Gastroesophageal sphincter (tissue), 4 donors: ENCODE data around the gene CFAP46. TPM values are rescaled to one million over a fixed set of nuclear protein-coding genes. Genes with fewer than 3 reads are reported as not detected.
A peak's percentile ranks its signal among the peaks of the same experiment; 100 is the strongest.

Experiments used
- ATAC-seq: fragments of 150-250 bp; one replicate; pipeline ENCODE4 v1.9.1; 2016; ENCODE audit warnings: mild to moderate bottlenecking, moderate library complexity
- H3K27ac ChIP-seq, 4 donors: fragments of 200-600 bp; sonication (generic) in 3 of 4; 1 replicate in 3 of 4; 2 replicates in 1 of 4; pipeline ENCODE4 v1.5.1; 2016 to 2019
- H3K27me3 ChIP-seq: fragments of 200-600 bp; sonication (generic); one replicate; pipeline ENCODE4 v1.5.1; 2019
- H3K36me3 ChIP-seq, 2 donors: fragments of 200-600 bp; sonication (generic); one replicate each; pipeline ENCODE4 v1.5.1; 2019; ENCODE audit warnings: control low read depth in 1 of 2
- H3K4me1 ChIP-seq, 3 donors: fragments of 200-600 bp; sonication (generic); 1 replicate in 2 of 3; 2 replicates in 1 of 3; pipeline ENCODE4 v1.5.1; 2016 to 2019; ENCODE audit warnings: control low read depth in 2 of 3
- H3K4me3 ChIP-seq, 2 donors: fragments of 200-600 bp; sonication (generic); one replicate each; pipeline ENCODE4 v1.5.1; 2019; ENCODE audit warnings: mild to moderate bottlenecking in 1 of 2, moderate library complexity in 1 of 2
- H3K9me3 ChIP-seq, 3 donors: fragments of 200-600 bp; sonication (generic); one replicate each; pipeline ENCODE4 v1.5.1; 2017 to 2019; ENCODE audit warnings: control low read depth in 2 of 3
- EP300 ChIP-seq: sonication (generic); formaldehyde crosslinking; IDR thresholded peaks from one replicate; pipeline ENCODE4 v1.6.1; 2017; ENCODE audit warnings: antibody characterized with exemption, mild to moderate bottlenecking
- POLR2A ChIP-seq, 2 donors: fragments of 450-650 bp; IDR thresholded peaks; one replicate each; pipeline ENCODE4 v1.6.1; 2017; ENCODE audit warnings: antibody characterized with exemption in 2 of 2, mild to moderate bottlenecking in 2 of 2, moderate library complexity in 1 of 2
- POLR2AphosphoS5 ChIP-seq: sonication (generic); formaldehyde crosslinking; IDR thresholded peaks from one replicate; pipeline ENCODE4 v1.6.1; 2017; ENCODE audit warnings: antibody characterized with exemption
- WGBS, 2 donors: methylation state at CpG; one replicate each; pipeline ENCODE4 v1.1.5; 2018; ENCODE audit warnings: low coverage in 1 of 2; 5-methylcytosine and 5-hydroxymethylcytosine counted together
- total RNA-seq, 4 donors: library from RNA; depleted of rRNA; stranded (reverse); fragments of >200 nt; gene quantifications; one replicate each; pipeline ENCODE4 v1.1.0, GENCODE V29; 2016
- TF ChIP-seq, protein P1 (sequence below), 4 experiments: fragments of 200-600 bp in 2 of 4; fragments of 450-650 bp in 2 of 4; sonication (generic) in 1 of 4; IDR thresholded peaks; one replicate each; pipeline ENCODE4 v1.5.1; 2017 to 2019; ENCODE audit warnings: antibody characterized with exemption in 4 of 4, mild to moderate bottlenecking in 2 of 4, moderate library complexity in 2 of 4

CFAP46 gene
- total RNA-seq, 4 donors from 2014 or later: 0.27 to 2.2 (median 0.30) TPM; not detected in 1

DNA sequence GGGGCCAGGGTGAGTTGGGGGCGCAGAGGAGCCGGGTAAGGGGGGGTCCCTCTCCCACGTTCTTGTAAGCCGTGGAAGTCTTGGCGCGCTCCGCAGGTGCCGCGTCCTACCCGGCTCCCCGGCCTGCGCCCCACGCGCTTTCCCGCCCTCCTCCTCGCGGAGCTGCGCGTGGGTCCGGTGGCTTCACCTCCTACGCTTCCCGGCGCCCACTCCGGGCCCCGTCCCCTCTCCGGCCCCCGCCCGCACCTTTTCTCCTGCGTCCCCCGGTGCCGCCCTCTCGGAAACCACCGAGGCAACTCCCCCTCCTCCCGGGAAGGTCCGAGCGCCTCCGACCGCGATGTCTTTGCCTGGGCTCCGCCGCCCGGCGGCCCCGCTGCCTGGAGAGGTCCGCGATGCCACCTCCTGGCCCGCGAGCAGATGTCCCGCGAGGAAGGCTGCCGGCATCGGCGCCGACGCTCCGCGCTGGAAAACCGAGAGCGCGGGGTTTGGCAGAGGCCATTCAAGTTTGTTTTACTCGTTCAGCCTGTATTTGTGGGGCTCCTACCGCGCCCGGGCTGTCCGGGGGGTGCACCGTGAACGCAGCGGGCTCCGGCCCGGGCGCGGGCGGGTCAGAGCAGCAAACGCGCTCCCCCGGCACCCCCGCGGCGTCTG, 154.1 kb downstream of the CFAP46 start:
- Histone ChIP-seq H3K9me3 (peaks cover 0 to 13% (median 0%) of the 10 kb centered on the region in 3 donors), H3K36me3 (peaks cover 0 to 12% of the 10 kb centered on the region in 2 donors), H3K27ac (no peak overlapping the region), H3K4me3 (peak overlapping the region in 1 of 2 donors; percentile 28), H3K4me1 (peaks cover 0 to 48% (median 25%) of the 10 kb centered on the region in 3 donors), H3K27me3 (peaks cover 85% of the 10 kb centered on the region)
- no CpG with 5 or more reads among the region's 79 CpGs for WGBS, 2 donors
- no peak for TF ChIP-seq EP300
- TF ChIP-seq, protein P1, sequence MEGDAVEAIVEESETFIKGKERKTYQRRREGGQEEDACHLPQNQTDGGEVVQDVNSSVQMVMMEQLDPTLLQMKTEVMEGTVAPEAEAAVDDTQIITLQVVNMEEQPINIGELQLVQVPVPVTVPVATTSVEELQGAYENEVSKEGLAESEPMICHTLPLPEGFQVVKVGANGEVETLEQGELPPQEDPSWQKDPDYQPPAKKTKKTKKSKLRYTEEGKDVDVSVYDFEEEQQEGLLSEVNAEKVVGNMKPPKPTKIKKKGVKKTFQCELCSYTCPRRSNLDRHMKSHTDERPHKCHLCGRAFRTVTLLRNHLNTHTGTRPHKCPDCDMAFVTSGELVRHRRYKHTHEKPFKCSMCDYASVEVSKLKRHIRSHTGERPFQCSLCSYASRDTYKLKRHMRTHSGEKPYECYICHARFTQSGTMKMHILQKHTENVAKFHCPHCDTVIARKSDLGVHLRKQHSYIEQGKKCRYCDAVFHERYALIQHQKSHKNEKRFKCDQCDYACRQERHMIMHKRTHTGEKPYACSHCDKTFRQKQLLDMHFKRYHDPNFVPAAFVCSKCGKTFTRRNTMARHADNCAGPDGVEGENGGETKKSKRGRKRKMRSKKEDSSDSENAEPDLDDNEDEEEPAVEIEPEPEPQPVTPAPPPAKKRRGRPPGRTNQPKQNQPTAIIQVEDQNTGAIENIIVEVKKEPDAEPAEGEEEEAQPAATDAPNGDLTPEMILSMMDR (IDR thresholded peaks at IDR 0.05): peak in 3 of 4 experiments; percentile 11 to 39 (median 12)
- no peak for TF ChIP-seq POLR2A (IDR thresholded peaks at IDR 0.05)
- TF ChIP-seq POLR2AphosphoS5: no peak
- no peak for ATAC-seq

DNA sequence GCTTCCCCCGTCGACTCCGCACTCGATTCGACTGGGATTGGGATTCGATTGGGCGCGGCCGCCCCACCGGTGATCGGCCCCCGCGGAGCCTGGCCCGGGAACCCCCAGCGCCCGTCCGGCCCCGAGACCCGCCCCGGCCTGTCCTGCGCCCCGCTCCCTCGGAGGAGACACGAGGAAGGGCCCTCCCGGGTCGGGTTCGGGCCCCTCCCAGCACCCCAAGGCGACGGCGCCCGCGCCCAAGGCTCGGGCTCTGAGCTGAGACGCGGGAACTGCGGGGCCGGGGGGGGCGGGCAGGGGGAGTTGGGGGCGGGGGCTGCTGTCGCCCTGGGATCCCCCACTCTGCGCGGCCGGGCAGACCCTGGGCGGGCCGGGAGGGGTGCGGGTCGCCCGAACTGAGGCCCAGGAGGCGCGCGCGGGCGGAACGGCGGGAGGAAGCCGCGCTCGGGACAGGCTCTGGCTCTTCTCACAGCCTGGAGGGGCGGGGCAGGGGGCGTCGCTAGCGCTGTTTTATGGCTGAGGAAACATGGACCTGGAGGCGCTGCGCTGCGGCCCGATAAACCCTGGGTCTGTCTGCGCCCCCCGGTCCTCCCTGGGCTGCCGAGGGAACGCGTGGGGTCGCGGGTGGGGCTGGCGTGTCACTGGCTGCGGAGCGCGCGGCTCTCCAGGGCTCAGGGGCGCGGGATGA, 154.7 kb downstream of the CFAP46 start:
- no peak for TF ChIP-seq POLR2AphosphoS5
- TF ChIP-seq, protein P1 (IDR thresholded peaks at IDR 0.05): no peak
- TF ChIP-seq EP300: no peak
- no peak for TF ChIP-seq POLR2A (IDR thresholded peaks at IDR 0.05)
- H3K4me1 ChIP-seq: peaks cover 0 to 48% (median 25%) of the 10 kb centered on the region in 3 donors
- H3K27ac ChIP-seq: no peak overlapping the region
- ATAC-seq: no peak
- WGBS, 2 donors: no CpG with 5 or more reads among the region's 80 CpGs
- peaks cover 0 to 19% of the 10 kb centered on the region in 2 donors for H3K36me3 ChIP-seq
- peaks cover 84% of the 10 kb centered on the region for H3K27me3 ChIP-seq
- peak overlapping the region in 1 of 2 donors; percentile 28 for H3K4me3 ChIP-seq
- peaks cover 0 to 13% (median 0%) of the 10 kb centered on the region in 3 donors for H3K9me3 ChIP-seq

DNA sequence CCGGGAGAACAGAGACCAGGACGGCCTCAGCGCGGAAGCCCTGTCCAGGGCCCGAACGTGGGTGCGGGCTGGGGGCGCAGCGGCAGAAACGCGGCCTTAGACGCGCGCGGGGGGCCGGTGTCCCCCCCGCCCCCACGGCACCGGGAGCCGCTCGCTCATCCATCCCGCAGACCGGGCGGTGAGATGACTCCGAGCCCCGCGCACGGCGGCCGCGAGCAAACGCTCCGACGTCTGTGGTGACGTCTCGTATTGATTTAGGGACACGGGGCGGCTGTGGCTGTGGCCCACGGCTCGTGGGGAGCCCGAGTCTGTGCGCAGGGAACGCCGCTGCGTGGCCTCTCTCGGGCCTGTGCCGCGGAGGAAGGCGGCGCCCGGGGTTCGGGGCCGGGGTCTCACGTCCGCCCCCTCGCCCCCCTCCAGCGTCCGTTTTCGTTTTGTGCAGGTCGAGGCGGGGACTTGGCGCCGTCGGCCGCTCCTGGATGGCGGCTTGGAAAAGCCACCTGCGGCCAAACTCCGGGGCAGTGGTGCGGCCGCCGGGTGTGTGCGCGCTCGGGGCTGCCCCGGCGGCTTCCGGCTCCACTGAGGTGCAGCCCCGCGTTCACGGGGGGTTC, 155.4 kb downstream of the CFAP46 start:
- no peak for TF ChIP-seq EP300
- TF ChIP-seq POLR2A (IDR thresholded peaks at IDR 0.05): no peak
- TF ChIP-seq, protein P1 (IDR thresholded peaks at IDR 0.05): no peak
- TF ChIP-seq POLR2AphosphoS5: no peak
- H3K4me3 ChIP-seq: peak overlapping the region in 1 of 2 donors; percentile 28
- H3K9me3 ChIP-seq: peaks cover 0 to 13% (median 0%) of the 10 kb centered on the region in 3 donors
- H3K4me1 ChIP-seq: peaks cover 0 to 48% (median 25%) of the 10 kb centered on the region in 3 donors
- no peak for ATAC-seq
- H3K27ac ChIP-seq: no peak overlapping the region
- peaks cover 0 to 25% of the 10 kb centered on the region in 2 donors for H3K36me3 ChIP-seq
- peaks cover 88% of the 10 kb centered on the region for H3K27me3 ChIP-seq
- 2% methylated on average over 10 of the region's 80 CpGs; no CpG with 5 or more reads in 1 of the 2 donors for WGBS, 2 donors

DNA sequence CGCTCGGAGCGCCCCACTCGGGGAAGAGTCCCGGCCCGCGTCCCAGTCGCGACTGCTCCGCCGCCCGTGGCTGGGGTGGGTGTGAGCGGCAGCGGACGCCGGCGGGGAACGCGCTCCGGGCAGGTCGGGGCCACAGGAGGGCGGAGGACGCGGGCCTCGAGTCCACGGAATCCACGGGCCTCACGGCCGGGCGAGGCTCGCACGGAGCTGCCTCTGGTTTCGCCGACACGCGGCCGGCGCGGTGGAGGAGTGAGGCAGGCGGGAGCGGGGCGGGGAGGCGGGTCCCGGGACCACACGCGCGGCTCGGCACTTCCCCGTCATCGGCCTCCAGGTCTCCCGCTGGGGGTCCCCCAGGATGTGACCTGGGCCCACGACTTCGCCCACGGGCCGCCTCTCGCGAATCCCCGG, 155.9 kb downstream of the CFAP46 start:
- no peak for ATAC-seq
- H3K9me3 ChIP-seq: peaks cover 0 to 13% (median 0%) of the 10 kb centered on the region in 3 donors
- peaks cover 0 to 30% of the 10 kb centered on the region in 2 donors for H3K36me3 ChIP-seq
- WGBS, 2 donors: no CpG with 5 or more reads among the region's 58 CpGs
- no peak overlapping the region for H3K27ac ChIP-seq
- peak overlapping the region in 1 of 2 donors; percentile 28 for H3K4me3 ChIP-seq
- H3K27me3 ChIP-seq: peaks cover 85% of the 10 kb centered on the region
- H3K4me1 ChIP-seq: peaks cover 0 to 48% (median 25%) of the 10 kb centered on the region in 3 donors
- TF ChIP-seq POLR2A (IDR thresholded peaks at IDR 0.05): no peak
- no peak for TF ChIP-seq POLR2AphosphoS5
- TF ChIP-seq EP300: no peak
- TF ChIP-seq, protein P1 (IDR thresholded peaks at IDR 0.05): no peak
